ENCODE results near the gene LRRC71. TPM values are rescaled to one million over a fixed set of nuclear protein-coding genes. Genes with fewer than 3 reads are reported as not detected.

Gene LRRC71
- total and polyA plus RNA-seq, 7 donors: 0.07 TPM; not detected in 6

GRCh38 chr1:156936191-156936590 is 15.8 kb downstream of the LRRC71 start:
- intact Hi-C loops (cut with DNase I): no loop called here
- H3K4me1 ChIP-seq: peaks cover 0 to 10% (median 9%) of the 10 kb centered on the region in 4 donors
- no peaks in the 10 kb centered on the region for H3K27me3 ChIP-seq
- H3K36me3 ChIP-seq: peaks cover 16 to 61% (median 31%) of the 10 kb centered on the region in 4 donors
- H3K4me3 ChIP-seq: no peak overlapping the region
- 89 to 94% methylated on average over 5 of the region's 5 CpGs for WGBS, 2 donors
- H3K27ac ChIP-seq: no peak overlapping the region
- TF ChIP-seq CTCF (IDR thresholded peaks at IDR 0.05) (no peak), EP300 (IDR thresholded peaks at IDR 0.05) (no peak), POLR2A (IDR thresholded peaks at IDR 0.05) (no peak), POLR2AphosphoS5 (IDR thresholded peaks at IDR 0.05) (no peak)
- H3K9me3 ChIP-seq: no peaks in the 10 kb centered on the region
- peak; percentile 39 for DNase-seq

- Histone ChIP-seq H3K36me3 (peaks cover 22 to 67% (median 36%) of the 10 kb centered on the region in 4 donors), H3K4me3 (no peak overlapping the region), H3K9me3 (no peaks in the 10 kb centered on the region), H3K27me3 (no peaks in the 10 kb centered on the region), H3K4me1 (peaks cover 0 to 4% (median 3%) of the 10 kb centered on the region in 4 donors), H3K27ac (no peak overlapping the region)
- WGBS, 2 donors: 87 to 89% methylated on average over 10 of the region's 10 CpGs
- peak; percentile 34 for DNase-seq
- TF ChIP-seq POLR2A (IDR thresholded peaks at IDR 0.05): no peak
- TF ChIP-seq CTCF (IDR thresholded peaks at IDR 0.05): no peak
- TF ChIP-seq EP300 (IDR thresholded peaks at IDR 0.05): no peak
- no peak for TF ChIP-seq POLR2AphosphoS5 (IDR thresholded peaks at IDR 0.05)
- intact Hi-C loops (cut with DNase I): no loop called here
Measured at GRCh38 chr1:156936721-156937220, 16.3 kb downstream of the LRRC71 start.

- TF ChIP-seq EP300 (IDR thresholded peaks at IDR 0.05) (no peak), CTCF (IDR thresholded peaks at IDR 0.05) (no peak), POLR2AphosphoS5 (IDR thresholded peaks at IDR 0.05) (no peak), POLR2A (IDR thresholded peaks at IDR 0.05) (no peak)
- no peaks in the 10 kb centered on the region for H3K9me3 ChIP-seq
- no peaks in the 10 kb centered on the region for H3K4me1 ChIP-seq
- no peak overlapping the region for H3K4me3 ChIP-seq
- DNase-seq: no peak
- peaks cover 26 to 78% (median 46%) of the 10 kb centered on the region in 4 donors for H3K36me3 ChIP-seq
- H3K27ac ChIP-seq: no peak overlapping the region
- 80 to 82% methylated on average over 8 of the region's 8 CpGs for WGBS, 2 donors
- intact Hi-C loops (cut with DNase I): no loop called here
- H3K27me3 ChIP-seq: no peaks in the 10 kb centered on the region
Measured at GRCh38 chr1:156937883-156938282, 17.5 kb downstream of the LRRC71 start.

- Histone ChIP-seq H3K4me1 (no peaks in the 10 kb centered on the region), H3K27me3 (no peaks in the 10 kb centered on the region), H3K36me3 (peaks cover 34 to 87% (median 55%) of the 10 kb centered on the region in 4 donors), H3K4me3 (no peak overlapping the region), H3K27ac (no peak overlapping the region), H3K9me3 (no peaks in the 10 kb centered on the region)
- no peak for DNase-seq
- intact Hi-C loops (cut with DNase I): no loop called here
- 86 to 89% methylated on average over 7 of the region's 7 CpGs for WGBS, 2 donors
- TF ChIP-seq POLR2AphosphoS5 (IDR thresholded peaks at IDR 0.05) (no peak), CTCF (IDR thresholded peaks at IDR 0.05) (no peak), EP300 (IDR thresholded peaks at IDR 0.05) (no peak), POLR2A (IDR thresholded peaks at IDR 0.05) (no peak)
Measured at GRCh38 chr1:156938813-156939212, 18.4 kb downstream of the LRRC71 start.
